Pulmonary artery endothelial cell (primary cell): ENCODE measurements around the gene VSTM4. TPM values are rescaled to one million over a fixed set of nuclear protein-coding genes. Genes with fewer than 3 reads are reported as not detected.

Experiments
- DNase-seq: peaks from one replicate; pipeline ENCODE4 v3.0.0-alpha.2; 2011; ENCODE audit warnings: low read depth, low spot score
- total RNA-seq: library from RNA; depleted of rRNA; stranded (reverse); fragments of >200 nt; gene quantifications from 2 replicates; pipeline ENCODE4 v1.2.3, GENCODE V29; 2014

VSTM4 gene
- total RNA-seq, 1 donor from 2014 or later, result 0.26 TPM

GRCh38 chr10:49072166-49072885, 43.0 kb downstream of the VSTM4 start:
- DNase-seq, result no peak

GRCh38 chr10:49071160-49071761, 44.1 kb downstream of the VSTM4 start:
- DNase-seq, result no peak

- no peak for DNase-seq
Observed at GRCh38 chr10:49070701-49071100, 44.6 kb downstream of the VSTM4 start.

- no peak for DNase-seq
Observed at GRCh38 chr10:49068672-49069217, 46.6 kb downstream of the VSTM4 start.

GRCh38 chr10:49068209-49068608, 47.1 kb downstream of the VSTM4 start:
- no peak for DNase-seq

- DNase-seq, result no peak
Observed at GRCh38 chr10:49066944-49067730, 48.2 kb downstream of the VSTM4 start.

- DNase-seq, result no peak
Observed at GRCh38 chr10:49062229-49062628, 53.1 kb downstream of the VSTM4 start.

GRCh38 chr10:49061667-49062066, 53.7 kb downstream of the VSTM4 start:
- DNase-seq, result no peak

GRCh38 chr10:49058463-49059255, 56.7 kb downstream of the VSTM4 start:
- no peak for DNase-seq

- no peak for DNase-seq
Observed at GRCh38 chr10:49057231-49057880, 58.0 kb downstream of the VSTM4 start.

- DNase-seq, result no peak
Observed at GRCh38 chr10:49056356-49056755, 59.0 kb downstream of the VSTM4 start.

- no peak for DNase-seq
Observed at GRCh38 chr10:49055221-49055849, 60.0 kb downstream of the VSTM4 start.

- no peak for DNase-seq
Observed at GRCh38 chr10:49054753-49055152, 60.6 kb downstream of the VSTM4 start.

- no peak for DNase-seq
Observed at GRCh38 chr10:49053998-49054692, 61.2 kb downstream of the VSTM4 start.

- no peak for DNase-seq
Observed at GRCh38 chr10:49053053-49053997, 62.0 kb downstream of the VSTM4 start.

GRCh38 chr10:49052069-49052468, 63.3 kb downstream of the VSTM4 start:
- DNase-seq, result no peak

- DNase-seq, result no peak
Observed at GRCh38 chr10:49050906-49051305, 64.4 kb downstream of the VSTM4 start.

GRCh38 chr10:49050366-49050765, 65.0 kb downstream of the VSTM4 start:
- DNase-seq, result no peak

- no peak for DNase-seq
Observed at GRCh38 chr10:49049660-49050059, 65.7 kb downstream of the VSTM4 start.
